Activated T-helper 1 cell treated with anti-CD3 and anti-CD28 coated beads, Interleukin-12 subunit alpha, Interleukin-12 subunit beta, Interleukin-2, Interleukin-4 antibody, amounts not matched to agents 30 ng/mL and 10 ng/mL and 1 ng/mL, durations not matched to agents 14 hours and 24 hours and 36 hours (primary cell): ENCODE data around the gene HUWE1. TPM values are rescaled to one million over a fixed set of nuclear protein-coding genes. Genes with fewer than 3 reads are reported as not detected.

Experiments used
- DNase-seq: peaks from one replicate; pipeline ENCODE4 v3.0.0; 2021; ENCODE audit warnings: low spot score
- H3K27ac Mint-ChIP-seq: one replicate; pipeline ENCODE4 v1.8.0; 2021; ENCODE audit warnings: mild to moderate bottlenecking, mixed read lengths
- H3K27me3 Mint-ChIP-seq: one replicate; pipeline ENCODE4 v1.8.0; 2022; ENCODE audit warnings: mild to moderate bottlenecking, moderate library complexity, mixed read lengths; ENCODE audit not compliant: insufficient read depth
- H3K36me3 Mint-ChIP-seq: one replicate; pipeline ENCODE4 v1.8.0; 2021; ENCODE audit warnings: low read depth, mixed read lengths
- H3K4me1 Mint-ChIP-seq: one replicate; pipeline ENCODE4 v1.8.0; 2021; ENCODE audit warnings: low read depth, mixed read lengths
- H3K4me3 Mint-ChIP-seq: one replicate; pipeline ENCODE4 v1.8.0; 2021; ENCODE audit warnings: mild to moderate bottlenecking, moderate library complexity, mixed read lengths
- H3K9me3 Mint-ChIP-seq: one replicate; pipeline ENCODE4 v1.8.0; 2021; ENCODE audit warnings: mixed read lengths
- intact Hi-C: fragments of 100-400 bp; cut with micrococcal nuclease; formaldehyde crosslinking; loops from one replicate; pipeline ENCODE4 v1.15.1; 2024
- total RNA-seq: library from RNA; stranded (reverse); gene quantifications from 2 replicates; pipeline ENCODE4 v1.2.3, GENCODE V29; 2022

Gene HUWE1
- total RNA-seq, 1 donor from 2014 or later: 367 TPM

- Mint-ChIP-seq H3K36me3 (peaks cover 32% of the 10 kb centered on the region), H3K27ac (no peak overlapping the region), H3K9me3 (no peaks in the 10 kb centered on the region), H3K4me1 (peaks cover 5% of the 10 kb centered on the region), H3K4me3 (no peak overlapping the region), H3K27me3 (no peaks in the 10 kb centered on the region)
- intact Hi-C loops: loop anchor here (5.0 kb wide), 2 partner anchors 35 to 40 kb away; no protein-coding TSS in a partner anchor
- DNase-seq: no peak
These were observed 44.2 kb downstream of the HUWE1 start for GRCh38 chrX:53642337-53642736.

GRCh38 chrX:53639257-53639656 is 47.3 kb downstream of the HUWE1 start:
- Mint-ChIP-seq H3K27ac (no peak overlapping the region), H3K27me3 (no peaks in the 10 kb centered on the region), H3K4me3 (no peak overlapping the region), H3K4me1 (peaks cover 5% of the 10 kb centered on the region), H3K9me3 (no peaks in the 10 kb centered on the region), H3K36me3 (peaks cover 30% of the 10 kb centered on the region)
- no peak for DNase-seq
- intact Hi-C loops: no loop called here

- no peak for DNase-seq
- Mint-ChIP-seq H3K9me3 (no peaks in the 10 kb centered on the region), H3K4me3 (no peak overlapping the region), H3K36me3 (peaks cover 32% of the 10 kb centered on the region), H3K27ac (no peak overlapping the region), H3K27me3 (no peaks in the 10 kb centered on the region), H3K4me1 (peaks cover 3% of the 10 kb centered on the region)
- intact Hi-C loops: no loop called here
These were observed 49.0 kb downstream of the HUWE1 start for GRCh38 chrX:53637479-53637878.

GRCh38 chrX:53631156-53631555 is 55.4 kb downstream of the HUWE1 start:
- intact Hi-C loops: no loop called here
- DNase-seq: no peak
- no peak overlapping the region for H3K27ac Mint-ChIP-seq
- no peaks in the 10 kb centered on the region for H3K9me3 Mint-ChIP-seq
- no peak overlapping the region for H3K4me3 Mint-ChIP-seq
- peaks cover 55% of the 10 kb centered on the region for H3K36me3 Mint-ChIP-seq
- H3K27me3 Mint-ChIP-seq: no peaks in the 10 kb centered on the region
- no peaks in the 10 kb centered on the region for H3K4me1 Mint-ChIP-seq

GRCh38 chrX:53630261-53630660 is 56.3 kb downstream of the HUWE1 start:
- DNase-seq: no peak
- Mint-ChIP-seq H3K4me3 (no peak overlapping the region), H3K4me1 (no peaks in the 10 kb centered on the region), H3K27me3 (no peaks in the 10 kb centered on the region), H3K9me3 (no peaks in the 10 kb centered on the region), H3K27ac (peak overlapping the region; percentile 20), H3K36me3 (peaks cover 55% of the 10 kb centered on the region)
- intact Hi-C loops: no loop called here

GRCh38 chrX:53622431-53622830 is 64.1 kb downstream of the HUWE1 start:
- Mint-ChIP-seq H3K27ac (no peak overlapping the region), H3K4me3 (no peak overlapping the region), H3K27me3 (no peaks in the 10 kb centered on the region), H3K4me1 (peaks cover 8% of the 10 kb centered on the region), H3K36me3 (peaks cover 51% of the 10 kb centered on the region), H3K9me3 (no peaks in the 10 kb centered on the region)
- intact Hi-C loops: no loop called here
- DNase-seq: no peak

- Mint-ChIP-seq H3K36me3 (peaks cover 53% of the 10 kb centered on the region), H3K27me3 (no peaks in the 10 kb centered on the region)
- intact Hi-C loops: no loop called here
These were observed 65.0 kb downstream of the HUWE1 start for GRCh38 chrX:53621418-53621986.

GRCh38 chrX:53616946-53617345 is 69.6 kb downstream of the HUWE1 start:
- H3K36me3 Mint-ChIP-seq: peaks cover 59% of the 10 kb centered on the region
- intact Hi-C loops: loop anchor here (5.0 kb wide), 1 partner anchor 50 kb away; no protein-coding TSS in a partner anchor

More at GRCh38 chrX:53621418-53621986, 65.0 kb downstream of the HUWE1 start:
- Mint-ChIP-seq H3K27ac (peak overlapping the region; percentile 30), H3K4me1 (peaks cover 8% of the 10 kb centered on the region), H3K4me3 (no peak overlapping the region), H3K9me3 (no peaks in the 10 kb centered on the region)
- no peak for DNase-seq

GRCh38 chrX:53606456-53606855 is 80.1 kb downstream of the HUWE1 start:
- DNase-seq: no peak
- Mint-ChIP-seq H3K27me3 (no peaks in the 10 kb centered on the region), H3K27ac (no peak overlapping the region), H3K4me3 (no peak overlapping the region), H3K36me3 (peaks cover 33% of the 10 kb centered on the region), H3K4me1 (no peaks in the 10 kb centered on the region), H3K9me3 (no peaks in the 10 kb centered on the region)
- intact Hi-C loops: loop anchor here (5.0 kb wide), 1 partner anchor 36 kb away; no protein-coding TSS in a partner anchor

More at GRCh38 chrX:53616946-53617345, 69.6 kb downstream of the HUWE1 start:
- no peak overlapping the region for H3K27ac Mint-ChIP-seq
- no peak overlapping the region for H3K4me3 Mint-ChIP-seq
- DNase-seq: no peak
- H3K27me3 Mint-ChIP-seq: no peaks in the 10 kb centered on the region
- no peaks in the 10 kb centered on the region for H3K9me3 Mint-ChIP-seq
- peaks cover 7% of the 10 kb centered on the region for H3K4me1 Mint-ChIP-seq

- H3K36me3 Mint-ChIP-seq: peaks cover 34% of the 10 kb centered on the region
- H3K4me3 Mint-ChIP-seq: no peak overlapping the region
- no peaks in the 10 kb centered on the region for H3K4me1 Mint-ChIP-seq
- intact Hi-C loops: loop anchor here (5.0 kb wide), 1 partner anchor 37 kb away; no protein-coding TSS in a partner anchor
- no peak for DNase-seq
- no peak overlapping the region for H3K27ac Mint-ChIP-seq
- H3K9me3 Mint-ChIP-seq: no peaks in the 10 kb centered on the region
- no peaks in the 10 kb centered on the region for H3K27me3 Mint-ChIP-seq
These were observed 81.5 kb downstream of the HUWE1 start for GRCh38 chrX:53605004-53605403.

GRCh38 chrX:53599781-53600396 is 86.6 kb downstream of the HUWE1 start:
- Mint-ChIP-seq H3K36me3 (peaks cover 21% of the 10 kb centered on the region), H3K4me3 (no peak overlapping the region), H3K9me3 (no peaks in the 10 kb centered on the region), H3K4me1 (no peaks in the 10 kb centered on the region), H3K27me3 (no peaks in the 10 kb centered on the region), H3K27ac (peak overlapping the region; percentile 66)
- intact Hi-C loops: no loop called here
- no peak for DNase-seq

- H3K27me3 Mint-ChIP-seq: no peaks in the 10 kb centered on the region
- H3K9me3 Mint-ChIP-seq: no peaks in the 10 kb centered on the region
- no peak for DNase-seq
- H3K27ac Mint-ChIP-seq: no peak overlapping the region
- H3K4me3 Mint-ChIP-seq: no peak overlapping the region
- peaks cover 30% of the 10 kb centered on the region for H3K36me3 Mint-ChIP-seq
- H3K4me1 Mint-ChIP-seq: no peaks in the 10 kb centered on the region
- intact Hi-C loops: no loop called here
These were observed 88.3 kb downstream of the HUWE1 start for GRCh38 chrX:53598169-53598568.

- intact Hi-C loops: no loop called here
These were observed 91.2 kb downstream of the HUWE1 start for GRCh38 chrX:53595266-53595810.

More at GRCh38 chrX:53595266-53595810, 91.2 kb downstream of the HUWE1 start:
- no peak for DNase-seq
- Mint-ChIP-seq H3K9me3 (no peaks in the 10 kb centered on the region), H3K4me1 (no peaks in the 10 kb centered on the region), H3K27me3 (no peaks in the 10 kb centered on the region), H3K36me3 (peaks cover 40% of the 10 kb centered on the region), H3K27ac (no peak overlapping the region), H3K4me3 (no peak overlapping the region)
